HG02870 (cell line): Measurements from ENCODE around the gene MTCH1.
"Not testable (repeated sequence)": the region's sequence is repeated elsewhere in the genome, so short reads cannot be mapped to it uniquely, and the experiment has no call there.

Experiments used
- ATAC-seq: cut with Tn5 transposase; IDR thresholded peaks from one replicate; pipeline ENCODE4 v1.9.1; 2021; ENCODE audit warnings: mild to moderate bottlenecking, moderate library complexity; ENCODE audit not compliant: unreplicated experiment

Gene MTCH1

GRCh38 chr6:36999061-36999750, 13.2 kb upstream of the MTCH1 start:
- ATAC-seq: no peak

- ATAC-seq: no peak
These were observed 12.7 kb upstream of the MTCH1 start for GRCh38 chr6:36998723-36999038.

GRCh38 chr6:36997811-36998722, 12.1 kb upstream of the MTCH1 start:
- ATAC-seq: no peak

- ATAC-seq: not testable (repeated sequence)
These were observed 4.4 kb upstream of the MTCH1 start for GRCh38 chr6:36990401-36990800.

- ATAC-seq: no peak
These were observed 3.3 kb upstream of the MTCH1 start for GRCh38 chr6:36989264-36989663.

- no peak for ATAC-seq
These were observed 680 bp upstream of the MTCH1 start for GRCh38 chr6:36986704-36987047.

- no peak for ATAC-seq
These were observed 584 bp downstream of the MTCH1 start for GRCh38 chr6:36985417-36985807.

GRCh38 chr6:36984581-36985416, 1.2 kb downstream of the MTCH1 start:
- ATAC-seq: no peak

- no peak for ATAC-seq
These were observed 2.5 kb downstream of the MTCH1 start for GRCh38 chr6:36983538-36983937.

GRCh38 chr6:36980876-36981619, 4.9 kb downstream of the MTCH1 start:
- no peak for ATAC-seq

- ATAC-seq: no peak
These were observed 5.9 kb downstream of the MTCH1 start for GRCh38 chr6:36980129-36980528.

GRCh38 chr6:36979347-36979742, 6.7 kb downstream of the MTCH1 start:
- ATAC-seq: no peak

GRCh38 chr6:36978421-36979346, 7.3 kb downstream of the MTCH1 start:
- ATAC-seq: no peak

GRCh38 chr6:36977470-36977941, 8.5 kb downstream of the MTCH1 start:
- ATAC-seq: no peak

- ATAC-seq: no peak
These were observed 9.1 kb downstream of the MTCH1 start for GRCh38 chr6:36976931-36977330.

- no peak for ATAC-seq
These were observed 9.5 kb downstream of the MTCH1 start for GRCh38 chr6:36976509-36976908.

GRCh38 chr6:36976007-36976264, 10.1 kb downstream of the MTCH1 start:
- ATAC-seq: no peak

- no peak for ATAC-seq
These were observed 10.6 kb downstream of the MTCH1 start for GRCh38 chr6:36975231-36976006.

GRCh38 chr6:36973647-36974046, 12.3 kb downstream of the MTCH1 start:
- no peak for ATAC-seq
